Urothelium cell line (cell line): ENCODE results near the gene PITPNC1.
"Not testable (repeated sequence)": the region's sequence is repeated elsewhere in the genome, so short reads cannot be mapped to it uniquely, and the experiment has no call there.

ENCODE experiments used
- DNase-seq: peaks from one replicate; pipeline ENCODE4 v3.0.0; 2011; ENCODE audit warnings: low spot score, mixed read lengths
- FAIRE-seq: peaks from 2 replicates; lab custom pipeline; 2011; peaks lifted over from hg19 to GRCh38; lab: Jason Lieb, UNC

Gene PITPNC1

DNA sequence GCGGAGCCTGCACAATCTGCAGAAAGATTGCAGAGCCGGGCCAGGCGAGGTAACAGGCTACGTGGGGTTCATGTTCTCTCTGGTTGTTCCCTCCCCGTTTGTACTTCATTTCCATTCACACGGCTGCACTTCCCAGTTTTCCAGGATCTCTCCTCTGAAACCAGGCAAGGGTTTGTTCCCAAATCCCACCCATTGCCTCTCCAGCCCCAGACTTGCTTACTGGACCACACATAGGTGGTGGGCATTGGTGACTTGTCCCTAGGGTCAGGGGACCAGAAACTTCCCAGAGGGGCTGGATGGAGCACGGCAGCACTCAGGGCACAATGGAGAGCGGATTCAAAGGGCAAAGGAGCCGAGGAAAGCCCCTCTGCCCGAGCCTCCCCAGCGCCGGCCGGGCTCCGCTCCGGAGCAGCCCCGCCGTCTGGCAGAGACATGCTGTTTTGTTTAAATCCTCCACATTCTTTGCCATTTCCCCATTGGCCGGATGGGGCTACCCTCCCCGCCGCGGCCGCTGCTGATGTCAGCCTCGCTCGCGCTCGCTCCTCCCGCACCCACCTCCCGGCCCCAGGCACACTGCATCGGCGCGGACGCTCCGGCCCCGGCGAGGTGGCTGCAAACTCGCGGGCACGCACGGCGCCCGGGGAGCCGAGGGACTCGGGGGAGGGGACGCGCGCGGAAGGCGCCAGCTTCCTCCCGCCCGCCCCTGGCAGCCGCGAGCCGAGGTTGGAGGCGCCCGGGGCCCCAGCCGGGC lies at the start of gene PITPNC1:
Gene PITPNC1 (plus strand): TSS at position 545 of the 751 bp plus-strand sequence.
- FAIRE-seq (no peak), DNase-seq (peak; percentile 58)

DNA sequence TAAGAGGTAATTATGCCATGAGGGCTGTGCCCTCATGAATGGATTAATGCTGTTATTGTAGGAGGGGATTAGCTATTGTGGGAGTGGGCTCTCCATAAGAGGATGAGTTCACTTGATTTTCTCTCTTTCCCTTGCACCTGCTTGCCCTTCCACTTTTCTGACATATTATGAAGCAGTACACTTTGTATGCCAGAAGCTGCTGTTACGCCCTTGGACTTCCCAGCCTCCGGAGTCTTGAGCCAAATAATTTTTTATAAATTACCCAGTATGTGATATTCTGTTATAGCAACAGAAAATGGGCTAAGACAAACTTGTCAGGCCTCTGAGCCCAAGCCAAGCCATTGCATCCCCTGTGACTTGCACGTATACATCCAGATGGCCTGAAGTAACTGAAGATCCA lies 49.1 kb upstream of the PITPNC1 start:
- DNase-seq (no peak), FAIRE-seq (no peak)

DNA sequence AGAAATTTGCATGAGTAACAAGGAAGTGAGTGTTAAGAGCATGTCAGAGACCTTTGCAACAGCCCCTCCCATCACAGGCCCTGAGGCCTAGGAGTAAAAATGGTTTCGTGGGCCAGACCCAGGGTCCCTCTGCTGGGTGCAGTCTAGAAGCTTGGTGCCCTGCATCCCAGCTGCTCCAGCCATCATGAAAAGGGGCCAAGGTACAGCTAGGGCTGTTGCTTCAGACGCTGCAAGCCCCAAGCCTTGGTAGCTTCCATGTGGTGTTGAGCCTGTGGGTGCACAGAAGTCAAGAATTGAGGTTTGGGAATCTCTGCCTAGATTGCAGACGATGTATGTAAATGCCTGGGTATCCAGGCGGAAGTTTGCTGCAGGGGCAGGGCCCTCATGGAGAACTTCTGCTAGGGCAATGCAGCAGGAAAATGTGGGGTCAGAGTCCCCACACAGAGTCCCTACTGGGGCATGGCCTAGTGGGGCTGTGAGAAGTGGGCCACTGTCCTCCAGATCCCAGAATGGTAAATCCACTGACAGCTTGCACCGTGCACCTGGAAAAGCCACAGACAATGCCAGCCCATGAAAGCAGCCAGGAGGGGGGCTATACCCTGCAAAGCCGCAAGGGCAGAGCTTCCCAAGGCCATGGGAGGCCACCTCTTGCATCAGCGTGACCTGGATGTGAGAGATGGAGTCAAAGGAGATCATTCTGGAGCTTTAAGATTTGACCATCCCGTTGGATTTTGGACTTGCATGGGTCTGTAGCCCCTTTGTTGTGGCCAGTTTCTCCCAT lies 45.5 kb upstream of the PITPNC1 start:
- not testable (repeated sequence) for DNase-seq, FAIRE-seq

DNA sequence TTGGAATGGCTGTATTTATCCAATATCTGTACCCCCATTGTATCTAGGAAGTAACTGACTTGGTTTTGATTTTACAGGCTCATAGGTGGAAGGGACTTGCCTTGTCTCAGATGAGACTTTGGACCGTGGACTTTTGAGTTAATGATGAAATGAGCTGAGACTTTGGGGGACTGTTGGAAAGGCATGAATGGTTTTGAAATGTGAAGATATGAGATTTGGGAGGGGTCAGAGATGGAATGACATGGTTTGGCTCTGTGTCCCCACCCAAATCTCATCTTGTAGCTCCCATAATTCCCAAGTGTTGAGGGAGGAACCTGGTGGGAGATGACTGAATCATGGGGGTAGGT lies 44.9 kb upstream of the PITPNC1 start:
- DNase-seq, FAIRE-seq: not testable (repeated sequence)

DNA sequence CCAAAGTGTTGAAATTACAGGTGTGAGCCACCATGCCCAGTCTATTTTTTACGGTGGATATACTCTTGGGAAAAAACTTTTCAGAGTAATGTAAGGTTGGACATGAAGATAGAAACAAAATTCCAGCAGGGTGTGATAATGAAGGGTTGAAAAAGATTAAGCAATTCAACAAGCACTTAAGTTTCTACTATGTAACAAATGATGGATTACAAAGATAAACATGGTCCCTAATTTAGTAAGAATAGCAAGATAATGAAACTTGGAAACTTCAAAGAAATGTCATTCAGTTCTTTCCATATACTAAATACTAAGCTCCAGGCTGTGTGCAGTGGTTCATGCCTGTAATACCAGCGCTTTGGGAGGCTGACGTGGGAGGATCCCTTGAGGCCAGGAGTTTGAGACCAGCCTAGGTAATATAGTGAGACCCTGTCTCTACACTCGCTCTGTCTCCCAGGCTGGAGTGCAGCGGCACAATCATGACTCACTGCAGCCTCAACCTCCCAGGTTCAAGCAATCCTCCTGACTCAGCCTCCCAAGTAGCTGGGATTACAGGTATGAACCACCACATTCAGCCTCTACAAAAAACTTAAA lies 41.7 kb upstream of the PITPNC1 start:
- DNase-seq, result no peak
- FAIRE-seq, result no peak

DNA sequence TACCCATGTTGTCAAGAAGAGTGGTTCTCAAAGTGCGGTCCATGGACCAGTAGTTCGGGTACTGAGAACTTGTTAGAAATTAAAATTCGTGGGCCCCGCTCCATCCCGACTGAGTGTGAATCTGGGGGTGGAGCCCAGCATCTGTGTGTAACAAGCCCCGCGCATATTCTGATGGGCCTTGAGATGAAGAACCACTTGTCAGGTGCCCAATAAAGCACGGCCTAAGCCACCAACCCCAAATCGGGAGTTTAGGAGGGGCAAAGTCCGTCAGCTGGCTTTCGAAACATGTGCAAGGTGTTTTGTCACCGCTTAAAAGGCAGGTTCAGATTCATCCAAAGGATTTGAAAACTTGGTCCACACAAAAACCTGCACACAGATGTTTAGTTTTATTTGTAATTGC lies 40.2 kb upstream of the PITPNC1 start:
- FAIRE-seq (no peak), DNase-seq (no peak)

DNA sequence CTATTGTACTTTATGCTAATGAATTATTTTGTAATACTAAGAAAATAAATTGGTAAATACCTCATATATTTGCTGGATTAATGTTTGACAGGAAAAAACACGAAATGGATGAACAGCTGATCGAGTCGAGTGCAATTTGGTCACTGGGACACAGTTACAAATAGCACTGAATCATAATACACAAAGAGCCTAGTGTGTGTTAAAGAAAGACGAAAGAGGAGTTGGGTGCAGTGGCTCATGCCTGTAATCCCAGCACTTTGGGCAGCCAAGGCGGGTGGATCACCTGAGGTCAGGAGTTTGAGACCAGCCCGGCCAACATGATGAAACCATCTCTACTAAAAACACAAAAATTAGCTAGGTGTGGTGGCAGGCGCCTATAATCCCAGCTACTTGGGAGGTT lies 38.7 kb upstream of the PITPNC1 start:
- not testable (repeated sequence) for DNase-seq, FAIRE-seq

DNA sequence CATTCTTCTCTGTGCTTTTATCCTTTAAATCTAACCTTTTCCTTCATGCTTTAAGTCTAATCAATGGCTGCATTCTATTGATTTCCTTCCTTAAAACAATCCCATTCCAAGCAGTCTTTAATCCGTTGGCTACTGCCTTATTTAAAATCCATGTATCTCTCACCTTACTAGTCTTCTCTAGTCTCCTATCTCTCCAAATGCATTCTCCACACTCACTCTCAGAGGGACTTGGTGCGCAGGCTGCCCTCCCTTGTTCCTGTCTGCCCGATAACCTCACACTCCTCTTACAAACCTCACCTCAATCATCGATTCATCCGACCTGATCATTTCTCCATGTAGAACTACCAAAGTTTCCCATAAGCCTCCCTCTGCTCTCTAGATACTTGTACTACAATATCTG lies 33.8 kb upstream of the PITPNC1 start:
- FAIRE-seq (no peak), DNase-seq (no peak)

DNA sequence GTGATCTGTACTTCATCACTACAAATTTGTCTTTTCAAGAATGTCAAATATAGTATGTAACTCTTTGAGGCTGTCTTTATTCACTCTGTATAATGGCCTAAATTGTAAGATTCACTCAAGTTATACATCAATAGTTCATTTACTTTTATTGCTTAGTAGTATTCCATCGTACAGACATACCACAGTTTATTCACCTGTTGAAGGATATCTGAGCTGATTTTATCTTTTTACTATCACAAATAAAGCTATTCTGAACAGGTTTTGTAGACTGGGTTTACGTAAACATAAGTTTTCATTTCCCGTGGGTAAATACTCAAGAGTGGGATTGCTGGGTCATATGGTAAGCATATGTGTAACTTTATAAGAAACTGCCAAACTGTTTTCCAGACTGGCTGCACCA lies 29.3 kb upstream of the PITPNC1 start:
- DNase-seq, result no peak
- no peak for FAIRE-seq

DNA sequence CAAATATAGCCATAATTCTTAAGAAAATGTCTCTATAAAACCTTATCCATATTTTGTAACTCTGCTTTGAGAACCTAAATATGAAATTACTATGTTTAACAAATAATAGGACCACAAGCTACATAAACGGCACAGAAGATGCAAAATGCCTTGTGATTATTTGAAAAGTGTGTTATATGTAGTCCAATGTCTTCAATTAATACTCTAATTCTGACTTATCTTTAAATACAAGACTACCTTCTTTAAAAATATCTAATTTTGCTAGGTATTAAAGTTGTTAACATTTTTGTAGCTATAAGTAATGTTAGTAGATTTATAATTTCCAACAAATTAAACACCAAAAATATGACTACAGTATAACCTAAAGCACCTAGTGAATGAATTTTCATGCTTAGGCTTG lies 27.7 kb upstream of the PITPNC1 start:
- DNase-seq (no peak), FAIRE-seq (no peak)

DNA sequence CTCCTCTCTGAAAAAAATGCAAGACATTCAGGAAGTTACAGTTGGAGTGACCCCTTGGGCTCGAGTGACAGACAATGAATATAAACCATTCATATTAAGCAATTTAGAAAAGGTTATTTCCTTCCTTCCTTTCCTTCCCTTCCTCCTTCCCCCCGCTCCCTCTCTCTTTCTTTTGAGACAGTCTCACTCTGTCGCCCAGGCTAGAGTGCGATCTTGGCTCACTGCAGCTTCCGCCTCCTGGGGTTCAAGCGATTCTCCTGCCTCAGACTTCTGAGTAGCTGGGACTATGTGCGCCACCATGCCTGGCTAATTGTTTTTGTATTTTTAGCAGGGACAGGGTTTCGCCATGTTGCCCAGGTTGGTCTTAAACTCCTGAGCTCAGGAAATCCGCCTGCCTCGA lies 23.9 kb upstream of the PITPNC1 start:
- DNase-seq (no peak), FAIRE-seq (no peak)

DNA sequence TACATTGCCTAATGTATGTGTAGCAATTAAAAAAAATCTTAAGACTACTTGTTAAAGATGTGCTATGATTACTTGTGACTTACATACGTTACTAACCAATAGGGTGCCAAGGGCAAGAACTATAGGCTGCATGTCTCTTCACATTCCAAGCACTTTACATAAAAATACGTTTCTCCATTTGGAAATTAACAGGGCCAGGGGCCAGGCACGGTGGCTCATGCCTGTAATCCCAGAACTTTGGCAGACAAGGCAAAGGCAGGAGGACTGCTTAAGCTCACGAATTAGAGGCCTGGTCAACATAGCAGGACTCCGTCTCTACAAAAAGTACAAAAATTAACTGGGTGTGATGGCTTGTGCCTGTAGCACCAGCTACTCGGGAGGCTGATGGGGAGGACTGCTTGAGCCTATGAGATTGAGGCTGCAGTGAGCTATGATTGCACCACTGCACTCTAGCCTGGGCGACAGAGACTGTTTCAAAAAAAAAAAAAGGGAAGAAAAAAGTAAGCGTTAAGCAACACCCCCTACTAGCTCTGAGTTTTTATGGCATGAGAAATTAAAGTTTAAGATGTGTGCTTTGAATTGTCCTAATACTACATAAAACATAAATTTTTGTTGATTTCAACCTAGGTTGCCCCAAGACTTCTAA lies 23.0 kb upstream of the PITPNC1 start:
- FAIRE-seq (no peak), DNase-seq (no peak)

DNA sequence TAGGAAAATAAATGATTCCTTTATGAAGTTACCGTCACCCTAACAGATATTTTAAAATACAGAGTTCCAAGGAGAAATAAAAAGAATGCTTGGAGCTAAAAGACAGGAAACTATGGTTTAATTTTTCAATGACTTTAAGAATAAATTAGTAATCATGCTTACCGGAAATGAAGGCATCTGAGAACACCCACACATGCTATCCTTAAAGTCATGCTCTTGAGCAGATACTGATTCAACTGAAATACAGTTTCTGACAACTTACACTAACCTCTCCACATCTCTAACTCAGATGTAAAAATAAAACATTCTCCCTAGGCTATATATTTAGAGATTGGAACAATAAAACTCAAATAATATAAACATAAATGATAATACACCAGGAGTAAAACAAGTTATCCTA lies 18.5 kb upstream of the PITPNC1 start:
- DNase-seq (no peak), FAIRE-seq (no peak)

DNA sequence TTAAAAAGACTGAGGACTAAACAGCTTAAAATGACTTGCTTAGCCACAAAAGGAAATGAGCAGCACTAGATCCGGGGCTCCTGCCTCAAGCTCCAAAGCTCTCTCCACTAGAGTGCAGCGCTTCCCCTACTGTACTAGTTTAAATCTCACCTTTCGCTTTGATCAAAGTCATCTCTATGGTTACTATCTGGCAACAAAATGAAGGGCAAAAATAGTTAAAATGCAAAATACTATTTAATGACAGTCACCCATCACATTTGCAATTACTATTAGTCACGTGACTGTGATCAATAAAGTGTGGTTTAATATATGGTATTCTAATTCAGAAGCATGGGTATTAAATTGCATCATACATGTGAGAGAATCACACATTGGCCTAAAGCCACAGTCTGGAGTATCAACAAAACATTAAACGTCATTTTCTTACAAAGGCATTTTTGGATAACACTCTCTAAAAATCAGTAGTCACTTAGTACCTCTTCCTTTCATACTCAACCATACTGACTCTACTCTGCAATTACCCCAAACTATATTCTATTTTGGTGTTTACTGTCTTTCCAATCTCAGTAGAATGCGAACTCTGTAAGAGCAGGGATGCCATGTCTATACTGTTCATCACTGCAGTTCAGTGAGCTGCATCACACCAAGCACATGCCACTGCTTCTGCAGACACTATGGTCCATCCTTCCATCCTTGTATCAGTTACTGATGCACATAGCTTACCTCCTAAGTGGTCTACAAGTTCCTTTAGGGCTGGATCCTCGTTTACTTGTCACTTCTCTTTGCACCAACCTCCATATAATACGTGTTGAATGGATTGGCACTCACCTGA lies 16.9 kb upstream of the PITPNC1 start:
- DNase-seq (peak; percentile 17), FAIRE-seq (no peak)

DNA sequence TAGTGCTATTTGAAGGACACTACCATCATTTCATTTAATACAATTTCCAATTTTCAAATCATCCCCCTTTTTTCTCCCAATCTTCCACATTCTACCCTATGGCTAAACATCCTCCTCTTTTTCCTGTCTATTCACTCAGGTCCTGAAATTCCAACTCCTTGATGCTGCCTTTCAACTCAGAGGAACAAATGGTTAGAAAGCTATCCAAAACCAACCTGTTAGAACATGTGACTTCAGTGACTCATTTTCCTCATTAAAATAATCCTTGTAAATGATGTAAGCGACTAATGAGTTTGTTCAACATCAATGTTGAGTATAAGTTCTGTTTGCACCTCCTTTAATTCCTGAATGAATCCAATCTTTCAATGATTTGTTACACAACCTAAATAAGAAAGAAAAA lies 16.2 kb upstream of the PITPNC1 start:
- DNase-seq (no peak), FAIRE-seq (no peak)

DNA sequence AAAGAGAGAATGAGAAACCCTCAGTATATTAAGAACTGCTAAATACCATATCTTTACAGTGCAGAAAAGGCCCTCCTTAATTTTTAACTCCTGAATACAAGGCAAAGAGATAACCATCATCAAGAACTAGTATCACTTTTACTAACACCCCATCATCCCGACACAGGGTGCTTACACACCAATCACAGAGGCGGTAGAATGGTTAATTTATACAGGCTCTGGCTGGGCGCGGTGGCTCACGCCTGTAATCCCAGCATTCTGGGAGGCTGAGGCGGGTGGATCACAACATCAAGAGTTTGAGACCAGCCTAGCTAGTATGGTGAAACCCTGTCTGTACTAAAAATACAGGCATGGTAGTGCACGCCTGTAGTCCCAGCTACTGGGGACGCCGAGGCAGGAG lies 14.9 kb upstream of the PITPNC1 start:
- no peak for FAIRE-seq
- no peak for DNase-seq

DNA sequence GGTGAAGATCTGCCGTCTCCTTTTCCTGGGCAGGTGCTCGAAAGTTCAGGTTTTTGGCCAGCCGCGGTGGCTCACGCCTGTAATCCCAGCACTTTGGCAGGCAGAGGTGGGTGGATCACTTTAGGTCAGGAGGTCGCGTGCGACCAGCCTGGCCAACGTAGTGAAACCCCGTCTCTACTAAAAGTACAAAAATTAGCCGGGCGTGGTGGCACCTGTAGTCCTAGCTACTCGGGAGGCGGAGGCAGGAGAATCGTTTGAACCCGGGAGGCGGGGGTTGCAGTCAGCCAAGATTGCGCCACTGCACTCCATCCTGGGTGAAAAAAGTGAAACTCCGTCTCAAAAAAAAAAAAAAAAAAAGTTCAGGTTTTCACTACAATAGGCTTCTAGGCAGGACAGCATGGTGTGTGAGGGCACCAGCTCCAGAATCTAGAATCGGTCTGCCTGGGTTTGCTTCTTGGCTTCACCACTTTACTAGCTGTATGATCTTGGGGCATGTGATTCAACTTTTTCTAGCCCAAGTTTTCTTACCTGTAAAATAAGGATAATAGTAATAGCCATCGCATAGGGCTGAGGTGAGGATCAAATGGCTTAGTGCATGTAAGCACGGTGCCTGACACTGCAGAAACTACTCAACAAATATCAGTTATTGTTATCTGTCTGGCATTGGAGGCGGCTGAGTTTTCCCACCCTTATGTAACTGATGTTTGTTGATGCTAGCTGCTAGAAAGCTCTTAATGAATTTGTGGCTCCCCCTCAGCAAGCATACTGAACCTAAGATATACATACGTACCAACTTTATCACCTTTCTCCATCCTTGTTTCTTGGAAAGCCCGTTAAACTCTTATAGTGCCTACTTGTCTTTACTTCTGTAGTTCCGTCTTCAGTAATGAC lies 12.0 kb upstream of the PITPNC1 start:
- DNase-seq (no peak), FAIRE-seq (no peak)

DNA sequence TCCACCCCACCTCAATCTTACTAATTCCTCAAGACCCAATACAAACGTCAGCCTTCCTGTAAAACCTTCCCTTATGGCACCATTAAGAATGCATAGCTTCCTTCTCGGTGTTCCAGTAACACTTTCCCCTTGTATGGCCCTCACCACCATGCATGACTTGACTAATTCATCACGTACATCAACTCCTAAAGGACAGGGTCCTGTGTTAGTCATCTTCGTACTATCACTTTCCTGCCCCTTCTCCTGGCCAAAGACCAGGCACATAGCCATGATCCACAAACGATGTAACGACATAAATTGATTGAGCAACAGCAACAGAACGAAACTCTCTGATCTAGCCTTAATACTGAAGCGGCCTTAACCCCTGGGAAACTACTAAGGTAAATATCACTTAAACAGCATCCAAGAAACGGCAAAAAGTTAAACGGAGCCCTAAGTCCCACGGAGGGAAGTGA lies 11.3 kb upstream of the PITPNC1 start:
- no peak for FAIRE-seq
- DNase-seq, result no peak
